OCI-LY1 (cell line): Measurements from ENCODE around the gene PCBD1.

ENCODE experiments used
- EZH2 ChIP-seq: fragments of 200-600 bp; sonication (generic), shearing (Covaris generic); IDR thresholded peaks from 2 replicates; pipeline ENCODE4 v1.8.0; 2017; ENCODE audit warnings: borderline replicate concordance, mixed run types, mild to moderate bottlenecking, antibody characterized with exemption, low read length, moderate library complexity, mixed read lengths
- TF ChIP-seq, protein P1 (sequence below): fragments of 200-600 bp; sonication (generic), shearing (Covaris generic); IDR thresholded peaks from 2 replicates; pipeline ENCODE4 v1.5.1; 2017; ENCODE audit warnings: mild to moderate bottlenecking, antibody characterized with exemption, low read length, moderate library complexity, mixed read lengths

DNA sequence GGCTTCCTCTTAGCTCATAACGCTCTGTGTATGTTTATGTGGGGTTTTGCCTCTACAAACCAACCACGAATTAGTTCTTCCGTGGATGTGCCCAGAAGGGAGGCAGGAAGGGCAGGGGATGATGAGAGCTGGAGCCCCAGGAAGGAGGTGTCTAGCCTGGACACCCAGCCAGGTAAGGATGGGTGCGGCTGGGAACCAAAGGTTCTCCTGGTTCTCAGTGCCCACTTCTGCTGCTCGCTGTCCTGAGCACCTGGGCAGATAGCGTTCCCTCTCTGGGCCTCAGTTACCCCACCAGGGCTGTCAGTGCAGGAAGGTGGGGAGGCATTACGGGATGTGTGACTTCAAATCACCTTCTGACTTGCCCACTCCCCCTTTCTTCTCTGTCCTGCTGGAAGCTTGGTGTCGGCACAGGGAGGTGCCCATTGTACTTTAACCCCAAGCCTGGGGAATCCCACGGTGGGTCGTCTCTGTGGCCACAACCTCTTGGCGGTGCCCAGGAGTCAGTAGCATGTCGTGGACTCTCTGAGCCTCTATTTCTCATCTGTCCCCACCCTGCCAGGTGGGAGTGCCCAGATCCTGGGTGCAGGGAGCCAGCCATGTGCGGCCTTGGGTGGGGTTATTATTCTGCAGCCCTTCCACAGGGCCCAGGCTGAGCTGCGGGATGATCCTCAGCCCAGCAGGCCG, 18.7 kb upstream of the PCBD1 start:
- TF ChIP-seq, protein P1, sequence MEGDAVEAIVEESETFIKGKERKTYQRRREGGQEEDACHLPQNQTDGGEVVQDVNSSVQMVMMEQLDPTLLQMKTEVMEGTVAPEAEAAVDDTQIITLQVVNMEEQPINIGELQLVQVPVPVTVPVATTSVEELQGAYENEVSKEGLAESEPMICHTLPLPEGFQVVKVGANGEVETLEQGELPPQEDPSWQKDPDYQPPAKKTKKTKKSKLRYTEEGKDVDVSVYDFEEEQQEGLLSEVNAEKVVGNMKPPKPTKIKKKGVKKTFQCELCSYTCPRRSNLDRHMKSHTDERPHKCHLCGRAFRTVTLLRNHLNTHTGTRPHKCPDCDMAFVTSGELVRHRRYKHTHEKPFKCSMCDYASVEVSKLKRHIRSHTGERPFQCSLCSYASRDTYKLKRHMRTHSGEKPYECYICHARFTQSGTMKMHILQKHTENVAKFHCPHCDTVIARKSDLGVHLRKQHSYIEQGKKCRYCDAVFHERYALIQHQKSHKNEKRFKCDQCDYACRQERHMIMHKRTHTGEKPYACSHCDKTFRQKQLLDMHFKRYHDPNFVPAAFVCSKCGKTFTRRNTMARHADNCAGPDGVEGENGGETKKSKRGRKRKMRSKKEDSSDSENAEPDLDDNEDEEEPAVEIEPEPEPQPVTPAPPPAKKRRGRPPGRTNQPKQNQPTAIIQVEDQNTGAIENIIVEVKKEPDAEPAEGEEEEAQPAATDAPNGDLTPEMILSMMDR = no peak
- TF ChIP-seq EZH2 = no peak
